ENCODE results near the gene CFAP74. TPM values are rescaled to one million over a fixed set of nuclear protein-coding genes. Genes with fewer than 3 reads are reported as not detected.

CFAP74 gene
- total and polyA plus RNA-seq, 2 of the 13 experiments (the other 11 are each of a cell fraction or from before 2014, with no cell fraction given) = 0.27 to 0.62 TPM

GRCh38 chr1:1918901-1919303 is 84.7 kb downstream of the CFAP74 start, which contains the start of gene TMEM52 (continued):
- TF ChIP-seq ZNF883 (CRISPR knock-in tag; IDR thresholded peaks at IDR 0.05; ENCODE audit: not compliant biosample characterization) (no peak), RFX3 (CRISPR knock-in tag; IDR thresholded peaks at IDR 0.05) (no peak), RNF219 (CRISPR knock-in tag; IDR thresholded peaks at IDR 0.05) (no peak), ZBTB20 (CRISPR knock-in tag; IDR thresholded peaks at IDR 0.05; ENCODE audit: borderline replicate concordance, low read depth) (no peak), ZNF282 (IDR thresholded peaks at IDR 0.05; ENCODE audit: partially characterized antibody) (no peak), ZBTB7A (CRISPR knock-in tag; IDR thresholded peaks at IDR 0.05) (peak; percentile 79; the same call in 1 of the 2 replicates), ZNF430 (CRISPR knock-in tag; IDR thresholded peaks at IDR 0.05) (no peak), ZNF275 (CRISPR knock-in tag; IDR thresholded peaks at IDR 0.05; ENCODE audit: borderline replicate concordance) (no peak), HOMEZ (CRISPR knock-in tag; IDR thresholded peaks at IDR 0.05; ENCODE audit: low read depth) (no peak), GTF3A (CRISPR knock-in tag; conservative IDR thresholded peaks at IDR 0.05) (no peak), TIGD3 (CRISPR knock-in tag; IDR thresholded peaks at IDR 0.05; ENCODE audit: borderline replicate concordance) (no peak), RELA (CRISPR knock-in tag; IDR thresholded peaks at IDR 0.05) (no peak), ZNF749 (CRISPR knock-in tag; IDR thresholded peaks at IDR 0.05; ENCODE audit: borderline replicate concordance) (no peak), ZGPAT (CRISPR knock-in tag; IDR thresholded peaks at IDR 0.05) (0 out of 2 replicates have a peak, but pooled peaks have one; percentile 11), POLR2AphosphoS5 (IDR thresholded peaks at IDR 0.05; ENCODE audit: low read depth, low read length) (peak; percentile 22; the same call in 1 of the 2 replicates), BATF2 (CRISPR knock-in tag; IDR thresholded peaks at IDR 0.05) (no peak), FUBP1 (CRISPR knock-in tag; IDR thresholded peaks at IDR 0.05; ENCODE audit: borderline replicate concordance) (no peak), CREBL2 (CRISPR knock-in tag; IDR thresholded peaks at IDR 0.05; ENCODE audit: borderline replicate concordance) (no peak), STAG1 (CRISPR knock-in tag; IDR thresholded peaks at IDR 0.05) (peak; percentile 13)

Data from HepG2 (cell line).